GM21723 (cell line): ENCODE data around the gene TTYH3.

Experiments used
- ATAC-seq: cut with Tn5 transposase; IDR thresholded peaks from one replicate; pipeline ENCODE4 v1.9.1; 2021; ENCODE audit warnings: mild to moderate bottlenecking, moderate library complexity; ENCODE audit not compliant: unreplicated experiment

Gene TTYH3

DNA sequence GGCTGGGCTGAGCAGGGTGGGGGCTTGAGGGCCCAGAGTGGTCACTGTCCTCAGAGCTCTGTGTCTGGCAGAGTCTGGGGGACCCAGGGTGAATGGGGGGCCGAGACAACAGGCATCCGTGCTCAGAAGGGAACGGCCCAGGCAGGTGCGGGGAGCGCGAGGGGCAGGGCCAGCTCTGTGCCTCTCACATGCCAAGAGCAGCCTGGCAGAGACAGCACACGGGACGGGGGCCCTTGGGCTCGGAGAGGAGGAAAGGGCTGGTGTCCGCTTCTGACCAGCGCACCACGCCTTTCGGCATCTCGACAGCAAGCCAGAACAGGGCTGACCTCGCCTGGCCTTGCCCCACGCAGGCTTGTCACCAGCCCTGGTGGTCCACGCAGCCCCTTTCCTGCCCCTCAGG lies 69.6 kb downstream of the TTYH3 start:
- no peak for ATAC-seq

DNA sequence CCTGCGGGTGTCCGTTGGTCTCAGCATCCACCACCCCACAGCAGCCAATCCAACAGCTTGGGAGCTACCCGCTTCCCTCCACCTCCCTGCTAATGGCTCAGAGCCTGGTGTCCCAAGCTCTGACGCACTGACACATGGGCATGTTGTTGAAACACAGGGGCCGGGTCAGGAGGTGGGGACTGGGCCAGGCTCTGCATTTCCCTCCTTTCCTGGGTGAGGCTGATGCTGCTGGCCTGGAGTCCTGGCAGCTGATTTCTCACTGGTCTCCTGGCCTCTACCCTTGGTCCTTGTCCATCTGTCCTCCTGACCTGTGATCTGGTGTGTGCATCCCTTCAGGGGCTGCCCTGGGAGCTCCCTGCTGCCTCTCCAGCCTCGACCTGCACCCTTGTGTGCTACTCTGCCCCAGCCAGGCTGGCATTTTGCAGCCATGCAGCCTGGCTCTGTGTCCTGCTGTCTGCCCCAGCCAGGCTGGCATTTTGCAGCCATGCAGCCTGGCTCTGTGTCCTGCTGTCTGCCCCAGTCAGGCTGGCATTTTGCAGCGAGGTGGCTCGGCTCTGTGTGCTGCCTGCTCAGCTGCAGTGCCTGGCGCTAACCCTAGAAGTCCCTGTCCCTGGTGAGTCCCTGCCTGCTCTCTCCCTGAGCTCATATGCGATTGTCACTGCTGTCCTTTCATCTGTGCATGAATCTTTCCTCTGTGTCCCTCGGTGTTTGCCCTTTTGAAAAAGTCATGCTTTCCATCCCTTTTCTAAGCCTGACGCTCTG lies 70.2 kb downstream of the TTYH3 start:
- no peak for ATAC-seq

DNA sequence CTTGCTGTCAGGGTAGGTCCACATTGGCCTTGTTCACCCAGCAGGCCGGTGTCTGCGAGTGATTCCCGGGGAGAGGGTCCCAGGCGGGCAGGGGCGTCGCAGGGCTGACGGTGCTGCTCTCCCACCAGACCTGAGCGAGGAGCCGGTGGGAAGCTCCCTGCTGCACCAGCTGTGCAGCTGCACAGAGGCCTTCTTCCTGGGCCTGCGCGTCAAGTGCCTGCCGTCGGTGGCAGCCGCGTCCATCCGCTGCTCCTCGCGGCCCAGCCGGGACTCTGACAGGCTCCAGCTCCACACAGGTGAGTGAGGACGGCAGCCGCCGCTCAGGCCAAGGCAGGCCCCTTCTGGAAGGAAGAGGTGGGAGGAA lies 70.8 kb downstream of the TTYH3 start:
- ATAC-seq, result no peak

DNA sequence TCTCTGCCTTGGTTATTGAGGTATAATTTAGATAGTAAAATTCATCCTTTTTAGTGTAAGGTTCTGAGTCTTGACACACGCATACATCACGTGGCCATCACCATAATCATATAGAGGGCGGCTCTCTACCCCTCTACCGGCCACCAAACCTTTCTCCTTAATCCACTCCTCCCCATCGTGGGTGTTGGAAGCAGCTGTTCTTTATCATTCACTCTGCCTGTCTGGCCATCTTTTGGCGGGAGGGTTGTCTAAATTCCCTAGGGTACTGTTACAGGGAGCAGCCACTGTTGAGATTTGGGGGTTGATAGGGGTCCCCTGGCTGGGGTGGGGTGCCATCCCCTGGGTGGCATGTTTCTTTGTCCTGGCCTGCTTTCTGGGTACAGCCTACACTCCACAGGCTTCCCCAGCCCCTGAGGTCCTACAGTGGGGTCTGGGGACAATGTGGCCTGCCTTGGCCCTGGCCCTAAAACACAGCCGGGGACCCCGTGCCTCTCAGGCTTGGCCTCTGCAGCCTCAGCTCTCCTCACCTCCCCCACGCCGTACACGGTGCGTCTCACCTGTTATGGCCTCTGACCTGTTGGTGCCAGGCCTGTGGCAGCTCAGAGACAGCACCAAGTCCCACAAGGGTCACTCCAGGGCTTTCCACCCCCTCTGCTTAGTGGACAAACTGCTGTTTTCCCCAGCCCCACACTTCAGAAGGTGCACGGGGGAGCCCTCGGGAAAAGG lies 73.7 kb downstream of the TTYH3 start:
- ATAC-seq, result no peak

DNA sequence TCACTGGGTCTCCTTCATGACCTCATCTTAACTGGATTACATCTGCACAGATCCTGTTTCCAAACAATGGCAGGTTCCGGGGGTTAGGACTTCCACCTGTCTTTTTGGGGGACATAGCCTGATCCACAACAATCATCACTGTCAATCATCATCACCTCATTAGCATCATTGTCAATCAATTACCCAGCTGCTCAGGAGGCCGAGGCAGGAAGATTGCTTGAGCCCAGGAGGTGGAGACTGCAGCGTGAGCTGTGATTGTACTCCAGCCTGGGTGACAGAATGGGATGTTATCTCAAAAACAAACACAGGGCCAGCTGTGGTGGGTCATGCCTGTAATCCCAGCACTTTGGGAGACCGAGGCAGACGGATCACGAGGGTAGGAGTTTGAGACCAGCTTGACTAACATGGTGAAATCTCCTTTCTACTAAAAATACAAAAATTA lies 74.9 kb downstream of the TTYH3 start:
- no peak for ATAC-seq

DNA sequence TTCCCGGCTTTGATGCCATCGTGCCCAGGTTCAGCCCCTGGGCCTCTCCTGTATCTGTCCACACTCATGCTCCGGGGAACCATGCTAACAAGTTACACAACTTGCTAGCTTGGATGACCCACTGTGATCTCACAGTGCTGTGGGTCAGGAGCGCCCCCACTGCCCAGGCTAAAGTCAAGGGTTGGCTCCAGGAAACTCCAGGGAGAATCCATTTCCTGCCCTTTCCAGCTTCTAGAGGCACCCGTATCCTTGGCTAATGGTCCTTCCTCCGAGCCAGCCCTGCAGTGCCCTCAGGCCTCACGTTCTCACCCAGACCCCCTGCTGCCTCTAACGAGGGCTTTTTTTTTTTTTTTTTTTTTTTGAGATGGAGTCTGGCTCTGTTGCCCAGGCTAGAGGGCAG lies 75.7 kb downstream of the TTYH3 start:
- ATAC-seq, result no peak

DNA sequence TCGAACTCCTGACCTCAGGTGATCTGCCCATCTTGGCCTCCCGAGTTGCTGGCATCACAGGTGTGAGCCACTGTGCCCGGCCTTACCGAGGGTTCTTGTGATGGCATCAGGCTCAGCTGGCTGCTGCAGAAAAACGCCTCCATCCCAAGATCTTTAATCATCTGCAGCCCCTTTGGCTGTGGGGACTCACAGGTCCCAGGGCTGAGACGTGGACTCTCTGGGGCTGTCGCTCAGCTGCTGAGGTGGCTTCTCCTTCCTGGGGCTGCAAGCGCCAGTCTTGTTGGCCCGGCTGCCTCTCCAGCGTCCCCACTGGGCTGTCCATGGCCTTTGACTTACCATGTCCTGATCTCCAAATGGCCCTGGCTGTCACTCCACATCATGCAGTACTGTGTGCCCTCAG lies 76.3 kb downstream of the TTYH3 start:
- ATAC-seq, result no peak

DNA sequence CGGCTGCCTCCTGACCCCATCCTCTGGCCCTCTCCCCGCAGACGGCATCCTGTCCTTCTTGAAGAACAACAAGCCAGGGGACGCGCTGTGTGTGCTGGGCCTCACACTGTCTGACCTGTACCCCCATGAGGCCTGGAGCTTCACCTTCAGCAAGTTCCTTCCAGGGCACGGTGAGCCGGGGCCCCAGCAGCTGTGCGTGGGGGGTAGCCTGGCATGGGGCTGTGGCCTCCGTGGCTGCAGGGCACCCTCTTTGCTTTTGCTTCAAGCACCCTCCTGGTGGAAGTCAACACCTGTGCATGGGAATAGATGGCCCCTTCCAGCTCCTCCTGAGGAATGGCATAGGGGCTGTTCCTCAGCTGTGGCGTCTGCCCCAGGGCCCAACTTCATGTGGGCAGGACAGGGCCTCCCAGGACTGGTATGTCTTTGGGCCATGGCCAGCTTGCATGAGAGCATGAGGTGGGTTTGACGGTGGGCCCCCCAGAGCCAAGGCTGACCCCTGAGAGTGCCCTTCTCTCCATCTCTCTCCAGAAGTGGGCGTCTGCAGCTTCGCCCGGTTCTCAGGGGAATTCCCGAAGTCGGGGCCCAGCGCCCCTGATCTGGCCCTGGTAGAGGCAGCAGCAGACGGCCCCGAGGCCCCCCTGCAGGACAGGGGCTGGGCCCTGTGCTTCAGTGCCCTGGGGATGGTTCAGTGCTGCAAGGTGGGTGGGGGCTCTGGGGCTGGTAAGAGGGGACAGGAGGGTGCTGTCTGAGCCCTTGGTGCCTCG lies 76.9 kb downstream of the TTYH3 start:
- no peak for ATAC-seq

DNA sequence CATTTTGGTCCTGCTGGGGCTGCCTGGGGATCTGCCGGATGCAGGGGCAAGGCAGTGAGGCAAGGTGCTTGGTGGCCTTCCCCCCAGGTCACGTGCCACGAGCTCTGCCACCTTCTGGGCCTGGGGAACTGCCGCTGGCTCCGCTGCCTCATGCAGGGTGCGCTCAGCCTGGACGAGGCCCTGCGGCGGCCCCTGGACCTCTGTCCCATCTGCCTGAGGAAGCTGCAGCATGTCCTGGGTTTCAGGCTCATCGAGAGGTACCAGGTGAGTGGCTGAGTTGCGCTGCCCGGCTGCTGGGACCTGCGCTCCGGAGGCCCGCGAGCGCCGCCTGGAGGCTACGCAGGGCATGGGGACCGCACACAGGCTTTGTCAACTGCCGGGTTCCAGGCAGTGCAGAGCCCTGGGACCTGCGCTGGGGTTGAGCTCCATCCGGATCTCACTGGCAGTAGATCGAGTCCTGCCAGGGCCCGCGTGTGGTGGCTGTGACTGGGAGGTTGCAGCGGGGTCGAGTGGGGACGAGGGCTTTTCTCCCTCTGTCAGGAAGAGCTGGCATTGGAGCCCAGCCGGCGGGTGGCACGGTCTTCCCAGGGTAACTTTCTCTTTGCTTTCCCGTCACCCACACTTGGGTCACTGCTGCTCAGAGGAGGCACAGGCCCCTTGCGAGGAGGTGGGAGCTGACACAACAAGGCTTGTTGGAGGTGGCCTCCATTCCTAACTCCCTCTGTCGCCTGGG lies 77.9 kb downstream of the TTYH3 start:
- peak; percentile 77 for ATAC-seq

DNA sequence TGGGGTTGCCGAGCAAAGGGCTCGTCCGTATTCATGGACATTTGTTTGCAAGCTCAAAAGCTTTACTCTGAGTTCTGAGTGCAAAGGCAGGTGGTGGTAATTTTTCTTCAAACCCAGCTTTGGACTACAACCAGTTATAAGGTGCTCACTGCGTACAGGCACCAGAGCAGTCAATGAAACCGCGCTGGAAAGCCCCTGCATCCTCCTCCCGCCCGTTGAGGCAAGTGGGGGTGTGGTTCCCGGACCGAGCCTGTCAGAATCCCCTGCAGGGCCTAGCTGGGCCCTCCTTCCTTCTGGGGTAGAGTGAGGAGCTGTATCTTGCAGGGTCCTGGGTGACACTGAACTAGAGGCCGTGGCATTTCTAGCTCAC lies 78.5 kb downstream of the TTYH3 start:
- peak; percentile 59 for ATAC-seq

DNA sequence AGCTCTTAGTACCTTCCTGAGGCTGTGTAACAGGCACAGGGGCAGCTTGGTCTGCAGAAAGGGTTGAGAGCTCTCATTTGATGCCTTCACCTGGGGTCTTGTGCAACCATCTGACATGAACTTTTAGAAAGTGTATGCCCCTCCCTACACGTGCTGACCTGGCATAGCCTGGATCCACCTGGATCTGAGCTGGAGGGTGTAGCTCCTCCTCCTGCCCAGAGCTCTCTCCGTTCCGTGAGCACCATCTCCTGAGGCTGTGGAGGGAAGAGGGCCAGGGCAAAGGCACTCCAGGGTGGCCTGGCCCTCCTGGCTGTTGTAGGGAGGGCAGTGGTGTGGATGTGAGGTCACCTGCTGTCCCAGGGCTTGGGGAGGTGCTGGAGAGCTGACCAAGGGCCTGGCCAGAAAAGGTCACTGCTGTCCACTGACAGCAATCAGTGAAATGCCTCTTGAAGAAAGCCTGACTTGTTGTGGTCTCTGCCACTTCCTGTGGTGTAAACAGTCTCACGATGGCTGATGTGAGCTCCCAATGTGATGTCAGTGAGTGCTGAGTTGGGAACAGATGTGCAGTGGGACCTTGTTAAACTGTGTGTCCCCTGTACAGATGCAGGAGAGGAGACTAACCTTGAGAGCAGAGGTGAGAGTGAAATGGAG lies 79.2 kb downstream of the TTYH3 start:
- ATAC-seq, result peak; percentile 47

DNA sequence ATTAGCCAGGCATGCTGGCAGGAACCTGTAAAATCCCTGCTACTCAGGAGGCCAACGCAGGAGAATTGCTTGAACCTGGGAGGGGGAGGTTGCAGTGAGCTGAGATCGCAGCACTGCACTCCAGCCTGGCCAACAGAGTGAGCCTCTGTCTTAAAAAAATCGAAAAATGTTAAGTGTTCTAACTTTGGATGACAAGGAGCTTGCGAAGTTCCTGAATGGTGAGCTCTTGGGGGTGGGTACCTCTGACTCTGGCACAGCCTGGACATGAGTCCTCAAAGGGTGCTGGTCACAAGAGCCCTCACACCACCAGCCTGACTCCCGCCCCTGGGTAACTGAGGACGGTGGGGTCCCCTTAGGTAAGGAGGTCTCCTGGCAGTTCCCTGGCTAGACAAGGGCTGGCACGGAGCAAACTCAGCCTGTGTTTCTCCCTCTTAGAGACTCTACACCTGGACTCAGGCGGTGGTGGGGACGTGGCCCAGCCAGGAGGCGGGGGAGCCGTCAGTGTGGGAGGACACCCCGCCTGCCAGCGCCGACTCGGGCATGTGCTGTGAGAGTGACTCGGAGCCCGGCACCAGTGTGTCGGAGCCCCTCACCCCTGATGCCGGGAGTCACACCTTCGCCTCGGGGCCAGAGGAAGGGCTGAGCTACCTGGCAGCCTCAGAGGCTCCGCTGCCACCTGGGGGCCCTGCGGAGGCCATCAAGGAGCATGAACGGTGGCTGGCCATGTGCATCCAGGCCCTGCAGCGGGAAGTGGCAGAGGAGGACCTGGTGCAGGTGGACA lies 80.3 kb downstream of the TTYH3 start:
- ATAC-seq, result no peak

DNA sequence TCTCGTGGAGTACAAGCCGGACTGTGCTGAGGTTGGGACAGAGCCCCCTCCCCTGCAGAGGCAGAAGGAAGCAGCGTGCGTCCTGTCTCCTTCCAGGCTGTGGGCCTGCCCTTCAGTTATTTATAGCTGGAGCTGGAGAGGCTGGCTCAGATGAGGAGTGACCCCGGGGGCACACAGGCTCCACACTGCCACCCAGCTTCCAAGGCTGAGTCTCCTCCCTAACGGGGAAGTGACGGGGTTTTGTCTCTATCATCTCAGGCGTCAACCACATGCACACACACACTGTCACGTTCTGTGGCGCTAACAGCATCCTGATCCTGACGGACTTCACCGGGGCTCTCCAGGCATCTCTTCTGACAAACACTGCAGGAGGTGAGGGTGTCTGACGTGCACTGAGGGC lies 81.6 kb downstream of the TTYH3 start:
- no peak for ATAC-seq

DNA sequence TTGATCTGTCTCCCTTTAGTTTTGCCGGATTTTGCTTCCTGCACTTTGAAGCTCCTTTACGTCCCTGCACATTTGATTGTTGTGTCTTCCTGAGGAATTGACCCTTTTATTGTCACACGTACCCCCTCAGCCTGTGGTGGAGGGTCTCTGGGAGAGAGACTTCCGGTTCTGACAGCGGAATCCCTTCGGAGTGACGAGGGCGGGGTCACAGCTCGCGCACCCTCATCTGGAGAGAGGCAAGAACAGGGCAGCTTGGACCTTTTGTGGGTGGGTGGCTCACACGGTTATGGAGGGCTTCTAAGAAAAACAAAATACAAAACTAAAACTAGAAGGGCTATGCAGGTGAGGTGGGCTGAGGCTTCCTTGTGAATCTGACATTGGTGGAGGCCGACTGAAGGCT lies 82.2 kb downstream of the TTYH3 start:
- ATAC-seq, result no peak
